EH (cell line): ENCODE results near the gene L1CAM.

Experiments used
- DNase-seq: peaks from one replicate; pipeline ENCODE4 v3.0.0-alpha.2; 2015; ENCODE audit warnings: low read depth

Gene L1CAM

DNA sequence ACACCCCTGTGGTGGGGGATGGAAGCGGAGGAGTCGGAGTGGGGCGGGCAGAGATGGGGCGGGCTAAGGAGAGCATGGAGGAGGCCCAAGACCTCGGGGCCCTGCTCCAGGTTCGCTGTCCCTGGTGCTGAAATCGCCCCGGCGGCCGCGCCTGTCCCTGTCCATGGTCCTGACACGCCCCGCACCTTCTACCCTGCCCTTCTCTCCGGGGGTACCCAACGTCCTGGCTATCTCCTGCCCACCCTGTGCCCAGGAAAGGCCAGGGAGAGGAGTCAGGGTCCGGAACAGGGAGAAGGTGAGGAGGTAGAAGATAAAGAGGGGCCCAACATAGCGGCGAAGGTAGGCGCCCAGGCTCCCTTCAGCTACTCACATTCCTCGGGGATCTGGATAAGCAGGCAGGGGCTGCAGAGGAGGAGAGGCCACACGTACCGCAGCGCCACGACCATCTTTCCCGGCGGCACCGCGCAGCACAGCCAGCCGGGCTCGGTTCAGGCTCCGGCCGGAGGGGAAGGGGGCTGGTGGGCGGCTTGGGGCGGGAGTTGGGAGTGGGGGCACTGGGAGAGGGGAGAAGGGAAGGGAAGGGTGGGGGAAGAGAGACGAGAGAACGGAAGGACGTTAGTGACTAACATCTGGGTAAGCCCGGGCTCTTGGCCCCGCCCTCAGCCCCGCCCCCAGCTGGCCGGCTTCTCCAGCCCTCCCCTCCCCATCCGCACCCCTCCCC lies 10.4 kb downstream of the L1CAM start:
- peak; percentile 47 for DNase-seq

DNA sequence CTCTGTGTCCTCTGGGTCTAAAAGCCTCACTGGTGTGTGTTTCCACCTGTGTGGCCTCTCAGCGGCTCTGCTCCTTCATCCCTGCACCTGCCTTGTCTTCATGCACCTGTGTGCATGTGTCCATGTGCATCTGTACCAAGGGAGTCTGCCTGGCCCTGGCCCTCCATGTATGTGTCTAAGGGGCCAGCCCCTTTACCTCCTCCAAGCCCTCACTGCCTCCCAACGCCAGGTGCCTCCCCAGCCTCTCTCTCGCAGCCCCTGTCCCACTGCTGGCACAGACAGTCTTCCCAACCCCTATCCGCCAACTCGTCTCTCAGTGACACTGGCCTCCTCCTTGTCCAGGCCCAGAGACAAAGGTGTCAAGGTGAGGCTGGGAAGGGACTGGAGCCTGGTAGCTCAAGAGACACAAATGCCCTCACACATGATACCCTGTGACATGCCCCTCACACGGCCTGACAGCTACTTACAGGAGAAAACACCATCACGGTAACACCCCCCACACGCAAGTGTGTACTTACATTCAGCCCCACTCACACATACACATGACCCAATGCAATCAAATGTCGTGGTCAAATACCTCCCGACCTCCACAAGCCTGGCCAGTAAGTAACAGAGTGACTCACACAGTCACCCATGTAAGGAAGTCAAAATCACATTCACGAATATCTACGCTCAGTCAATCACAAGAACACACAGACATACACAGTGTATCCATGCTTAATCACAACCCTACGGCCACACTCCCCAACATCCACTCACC lies 11.4 kb downstream of the L1CAM start:
- DNase-seq = peak; percentile 13

DNA sequence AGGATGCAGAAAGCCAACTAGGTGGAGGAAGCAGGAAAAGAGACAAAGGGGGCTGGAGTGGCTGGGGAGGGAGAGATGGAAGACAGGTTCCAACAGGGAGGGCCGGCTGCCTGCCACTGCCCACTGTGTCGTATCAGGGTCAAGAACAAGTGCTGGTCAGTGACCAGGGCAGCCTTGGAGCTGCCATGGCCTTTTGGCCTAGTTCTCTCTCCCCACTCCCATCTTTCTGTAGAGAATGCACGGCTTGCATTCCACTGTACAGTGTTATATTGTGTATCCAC lies 11.9 kb downstream of the L1CAM start:
- no peak for DNase-seq

DNA sequence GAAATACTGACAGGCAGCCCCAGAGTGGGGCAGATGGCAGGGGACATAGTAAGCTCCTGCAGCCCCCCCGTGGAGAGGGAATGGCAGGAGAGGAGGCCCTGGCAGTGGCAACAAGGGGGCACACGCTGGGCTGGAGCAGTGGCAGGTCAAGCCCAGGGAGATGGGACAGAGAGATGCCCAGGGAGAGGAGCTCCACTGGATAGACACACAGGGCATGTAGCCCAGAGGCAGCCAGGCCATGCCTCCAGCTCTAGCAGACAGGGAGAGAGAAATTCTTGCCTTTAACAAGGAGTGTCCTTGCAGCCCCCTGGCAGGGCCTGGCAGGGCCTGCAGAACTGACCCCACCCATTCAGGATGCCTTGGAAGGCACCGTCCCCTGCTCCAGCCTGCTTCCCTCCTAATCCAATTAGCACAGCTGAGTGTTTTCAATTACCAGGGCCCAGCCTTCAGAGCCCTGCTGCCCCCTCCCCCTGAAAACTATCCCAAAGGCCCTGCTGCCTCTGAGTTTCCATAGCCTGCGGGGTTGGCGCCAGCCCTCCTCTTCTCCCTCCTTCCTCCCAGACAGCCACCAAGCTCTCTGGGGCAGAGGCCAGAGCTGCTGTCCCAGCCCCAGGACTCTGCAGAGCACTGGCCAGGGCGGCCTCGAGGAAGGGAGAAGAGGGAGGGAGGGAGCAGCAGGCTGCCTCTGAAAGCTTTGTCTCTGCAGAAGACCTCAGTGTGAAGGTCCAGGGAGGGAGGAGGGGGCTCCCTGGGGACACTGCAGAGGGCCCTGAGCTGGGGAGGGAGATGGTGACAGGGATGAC lies 12.5 kb downstream of the L1CAM start:
- no peak for DNase-seq

DNA sequence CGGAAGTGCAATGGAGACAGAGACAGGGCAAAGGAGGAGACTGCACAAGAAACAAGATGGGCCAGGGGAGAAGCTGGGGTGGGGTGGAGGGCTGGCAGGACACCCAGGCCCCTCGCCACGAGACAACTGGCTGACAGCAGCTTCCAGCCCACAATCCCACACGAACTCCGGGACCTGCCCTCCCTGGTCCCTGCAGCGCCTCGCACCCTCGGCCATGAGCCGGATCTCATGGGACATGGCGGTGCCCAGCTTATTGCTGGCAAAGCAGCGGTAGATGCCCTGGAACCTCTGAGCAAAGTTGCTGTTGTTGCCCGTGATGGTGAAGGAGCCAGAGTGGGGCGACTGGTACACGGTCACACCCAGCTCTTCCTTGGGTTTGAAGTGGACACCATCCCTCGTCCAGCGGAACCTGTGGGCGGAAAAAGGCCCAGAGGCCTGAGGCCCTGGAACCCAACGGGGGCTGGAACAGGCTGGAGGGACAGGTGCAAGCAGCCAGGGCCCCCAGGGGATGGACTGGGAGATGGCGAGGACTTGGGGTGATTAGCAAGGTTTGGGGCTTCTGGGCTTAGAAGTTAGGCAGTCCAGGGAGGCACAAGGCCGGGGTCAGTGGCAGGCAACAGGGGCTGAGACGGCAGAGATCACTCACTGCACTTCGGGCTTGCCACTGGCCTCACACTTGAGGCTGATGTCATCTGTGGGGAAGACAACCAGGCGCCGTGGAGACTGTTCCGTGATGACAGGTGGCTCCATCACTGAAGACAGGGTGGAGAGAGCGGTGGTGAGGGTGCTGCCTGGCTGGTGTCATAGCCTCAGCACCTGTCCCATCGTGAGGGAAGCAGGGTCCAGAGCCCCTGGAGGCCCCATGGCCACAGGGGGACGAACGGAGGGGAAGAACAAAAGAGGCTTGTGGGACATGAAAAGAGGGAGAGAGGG lies 13.8 kb downstream of the L1CAM start:
- no peak for DNase-seq

DNA sequence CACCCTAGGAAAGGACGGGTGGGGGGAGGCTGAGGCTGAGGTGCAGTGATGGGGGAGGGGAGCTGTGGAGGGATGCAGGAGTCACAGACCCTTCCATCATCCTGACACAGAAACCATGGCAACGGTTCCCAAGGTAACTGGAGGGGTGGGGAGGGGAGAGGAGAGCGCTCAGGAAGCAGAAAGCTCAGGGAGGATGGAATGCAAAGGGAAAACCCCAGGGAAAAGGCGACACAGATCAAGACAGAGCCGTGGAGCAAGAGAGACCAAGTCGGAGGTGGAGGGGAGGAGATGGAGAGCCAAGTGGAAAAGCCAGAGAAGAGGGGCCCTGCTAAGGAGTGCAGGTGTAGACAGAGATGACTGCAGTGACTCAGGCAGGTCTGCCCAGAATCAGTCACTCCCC lies 14.5 kb downstream of the L1CAM start:
- no peak for DNase-seq

DNA sequence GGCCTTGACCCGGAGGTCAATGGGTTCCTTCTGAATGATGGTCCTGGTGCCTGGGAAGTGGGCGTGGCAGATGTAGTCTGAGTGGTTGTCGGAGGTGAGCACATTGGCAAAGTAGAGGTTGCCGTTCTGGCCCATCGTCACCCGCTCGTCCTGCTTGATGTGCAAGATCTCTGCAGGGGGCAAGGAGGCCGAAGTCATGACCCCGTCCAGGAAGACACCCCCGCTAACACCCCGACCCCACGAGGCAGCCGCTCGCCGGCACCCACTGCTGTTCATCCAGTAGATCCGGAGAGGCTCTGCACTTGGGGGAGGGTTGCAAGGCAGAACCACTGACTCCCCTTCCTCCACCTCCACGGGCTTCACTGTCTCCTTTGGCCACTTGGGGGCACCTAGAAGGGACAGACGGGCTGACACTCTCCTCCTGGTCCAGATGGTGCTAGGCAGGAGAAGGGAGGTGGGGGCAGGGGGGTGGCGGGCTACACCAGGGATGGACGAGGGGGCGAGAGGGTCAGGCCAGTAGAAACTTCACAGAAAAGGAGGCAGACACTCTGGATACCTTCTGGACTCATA lies 15.1 kb downstream of the L1CAM start:
- DNase-seq = no peak

DNA sequence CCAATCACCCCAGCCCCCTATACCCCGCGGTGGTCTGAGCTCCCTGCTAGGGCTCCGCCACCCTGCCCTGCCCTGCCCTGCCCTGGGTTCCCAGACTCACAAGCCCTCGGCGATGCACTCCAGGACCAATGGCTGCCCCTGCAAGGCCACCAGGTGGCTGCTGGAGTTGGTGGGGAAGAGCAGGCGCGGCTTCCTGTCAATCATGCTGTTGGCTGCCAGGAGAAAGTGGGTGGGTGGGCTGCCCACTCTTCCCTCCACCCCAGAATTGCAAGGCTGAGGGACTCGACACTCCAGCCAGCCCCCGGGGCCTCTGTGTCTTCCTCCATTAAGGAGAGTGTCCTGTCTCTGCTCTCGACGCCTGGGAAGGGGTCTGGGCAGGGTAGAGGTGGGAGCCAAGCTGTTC lies 15.7 kb downstream of the L1CAM start:
- no peak for DNase-seq

DNA sequence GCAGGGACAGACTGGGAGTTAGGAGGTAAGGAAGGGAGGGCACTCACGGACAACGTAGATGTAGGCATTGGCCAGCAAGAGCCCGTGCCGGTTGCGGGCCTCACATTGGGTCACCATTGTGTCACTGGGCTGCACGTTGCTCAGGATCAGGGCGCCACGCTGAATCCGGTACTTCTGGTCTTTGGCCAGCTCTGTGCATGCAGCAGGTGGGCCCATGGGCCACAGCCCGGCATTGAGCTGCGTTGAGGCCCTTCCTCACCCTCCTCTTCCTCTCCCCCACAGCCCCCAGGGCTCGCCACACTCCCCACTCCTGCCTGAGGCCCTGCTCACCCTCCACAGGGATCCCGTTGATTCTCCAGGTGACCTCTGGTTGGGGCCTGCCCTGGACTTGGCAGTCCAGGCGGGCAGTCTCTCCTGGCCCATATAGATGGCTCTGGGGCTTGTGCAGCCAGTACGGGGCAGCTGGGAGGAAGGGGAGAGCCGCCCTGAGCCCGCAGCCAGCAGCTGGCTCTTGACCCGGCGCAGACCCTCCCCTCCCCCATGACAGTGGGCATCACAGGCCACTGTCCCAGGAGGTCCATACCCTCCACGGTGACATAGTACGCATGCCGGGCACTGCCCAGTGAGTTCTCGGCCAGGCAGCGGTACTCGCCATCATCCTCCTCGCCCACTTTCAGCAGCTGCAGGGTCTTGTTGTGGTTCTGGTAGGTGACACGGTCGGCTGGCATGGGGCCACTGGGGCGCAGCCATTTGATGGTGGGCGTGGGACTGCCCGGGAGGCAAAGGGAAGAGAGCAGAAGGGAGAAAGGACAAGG lies 16.3 kb downstream of the L1CAM start:
- DNase-seq = no peak

DNA sequence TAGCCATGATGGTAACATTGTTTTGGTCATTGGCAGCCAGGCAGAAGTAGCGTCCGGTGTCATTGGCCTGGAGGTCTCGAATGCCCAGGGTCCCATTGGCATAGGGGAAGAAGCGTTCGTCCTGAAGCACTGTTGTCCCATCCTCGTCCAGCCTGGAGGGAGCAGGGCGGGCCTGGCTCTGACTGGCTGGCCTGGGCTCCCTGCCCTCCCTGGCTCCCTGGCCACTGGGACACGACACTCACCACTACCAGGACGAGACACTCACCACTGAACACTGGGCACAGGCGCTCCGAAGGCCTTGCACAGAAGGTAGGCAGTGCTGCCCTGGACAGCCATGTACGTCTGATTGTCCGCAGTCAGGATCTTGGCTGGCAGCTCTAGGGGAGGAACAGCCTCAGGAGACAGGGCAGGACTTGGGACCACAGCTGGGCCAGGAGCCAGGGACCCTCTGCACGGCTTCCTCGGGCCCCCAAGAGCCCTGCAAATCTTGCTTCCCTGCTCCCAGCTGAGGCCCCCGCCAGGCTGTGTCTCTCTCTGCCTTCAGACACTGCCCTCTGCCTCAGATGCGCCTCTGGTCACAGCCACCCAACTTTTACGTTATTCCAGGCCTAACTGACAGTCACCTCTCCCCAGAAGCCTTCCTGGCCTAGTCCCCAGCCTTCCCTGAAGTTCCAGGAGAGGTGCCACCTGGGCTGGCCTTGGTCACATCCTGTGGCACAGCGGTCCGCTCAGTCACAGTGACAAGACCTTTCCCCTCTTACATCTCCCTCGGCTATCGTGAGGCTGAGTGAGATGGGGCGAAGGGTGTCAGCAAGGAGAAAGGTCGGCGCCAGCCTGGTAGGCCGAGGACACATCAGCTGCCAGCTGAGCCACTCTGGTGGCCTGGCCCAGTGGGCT lies 17.1 kb downstream of the L1CAM start:
- DNase-seq = no peak

DNA sequence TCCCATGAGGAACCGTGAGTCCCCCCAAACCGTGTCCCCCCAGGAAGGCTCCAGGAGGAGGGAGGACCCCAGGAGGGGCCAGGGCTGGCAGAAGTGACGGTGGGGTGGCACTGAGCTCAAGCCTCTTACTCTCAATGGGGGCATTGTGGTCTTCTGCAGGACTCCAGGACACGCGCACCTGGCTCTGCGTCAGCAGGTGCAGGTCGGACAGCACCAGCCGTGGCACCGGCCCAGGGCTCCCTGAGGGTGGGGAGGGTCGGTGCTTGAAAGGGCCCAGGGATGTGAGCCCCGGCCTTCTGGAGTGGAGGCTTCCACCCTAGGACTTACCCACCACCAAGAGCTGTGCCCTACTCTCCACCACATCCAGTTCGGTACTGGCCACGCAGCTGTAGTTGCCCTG lies 18.3 kb downstream of the L1CAM start:
- DNase-seq = no peak

DNA sequence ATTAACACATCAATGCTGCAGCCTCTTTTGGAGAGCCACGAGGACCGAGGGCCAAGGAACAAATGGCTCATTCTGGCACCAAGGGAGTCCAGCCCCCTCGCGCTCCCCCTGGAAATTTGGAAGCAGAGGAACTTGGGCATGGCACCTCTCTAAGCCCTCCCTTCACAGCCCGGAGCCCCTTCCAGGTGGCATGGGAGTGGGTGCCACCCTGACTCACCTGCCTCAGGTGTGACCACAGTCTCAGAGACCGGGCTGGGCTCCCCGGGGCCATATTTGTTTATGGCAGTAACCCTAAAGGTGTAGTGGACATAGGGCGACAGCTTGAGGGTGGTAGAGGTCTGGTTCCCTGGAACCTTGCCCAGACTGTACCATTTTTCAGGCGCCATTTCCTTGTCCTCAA lies 18.8 kb downstream of the L1CAM start:
- no peak for DNase-seq

DNA sequence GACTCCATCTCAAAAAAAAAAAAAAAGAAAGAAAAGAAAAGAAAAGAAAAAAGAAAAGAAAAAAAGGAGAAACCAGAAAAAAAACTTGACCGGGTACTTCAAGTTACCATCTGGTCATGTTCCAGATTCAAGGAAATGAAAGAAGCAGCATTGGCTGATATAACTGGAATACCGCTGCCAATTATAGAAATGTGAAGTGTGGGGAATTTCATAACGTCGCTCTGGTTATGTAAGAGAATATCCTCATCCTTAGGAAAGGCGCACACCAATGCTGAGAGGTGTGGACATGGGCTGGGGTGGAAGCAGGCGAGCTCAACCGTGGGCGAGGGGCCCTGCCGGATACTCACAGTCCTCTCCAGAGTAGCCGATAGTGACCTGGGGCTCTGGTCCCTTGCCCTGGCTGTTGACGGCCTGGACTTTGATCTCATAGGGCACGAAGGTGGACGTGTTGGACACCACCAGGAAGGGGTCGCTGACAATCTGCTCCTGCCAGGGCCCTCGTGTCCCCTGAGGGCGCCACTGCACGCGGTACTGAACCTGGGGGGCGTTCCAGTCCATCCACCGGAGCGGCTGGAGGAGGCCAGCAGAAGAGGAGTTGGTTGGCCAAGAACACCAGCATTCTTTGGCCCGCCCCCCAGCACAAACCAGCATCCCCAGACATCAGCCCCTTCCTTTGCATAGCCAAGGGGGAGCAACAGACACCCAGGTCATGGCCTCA lies 19.5 kb downstream of the L1CAM start:
- no peak for DNase-seq

DNA sequence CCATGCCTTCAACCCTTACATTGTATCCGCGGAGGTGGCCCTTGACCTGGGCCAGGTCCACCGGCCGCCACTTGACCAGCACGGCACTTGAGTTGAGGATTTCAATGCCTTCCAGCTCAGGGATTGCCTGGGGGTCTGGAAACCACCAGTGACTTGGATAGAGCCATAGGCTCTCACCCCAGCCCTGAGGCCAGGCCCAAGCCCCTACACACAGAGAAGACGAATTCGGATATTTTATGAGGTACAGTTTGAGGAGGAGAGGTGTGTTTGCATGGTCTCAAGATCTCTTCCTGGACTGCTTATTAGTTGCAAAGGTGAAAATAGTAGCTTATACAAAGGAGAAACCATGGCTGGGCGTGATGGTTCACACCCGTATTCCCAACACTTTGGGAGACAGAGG lies 20.3 kb downstream of the L1CAM start:
- no peak for DNase-seq

DNA sequence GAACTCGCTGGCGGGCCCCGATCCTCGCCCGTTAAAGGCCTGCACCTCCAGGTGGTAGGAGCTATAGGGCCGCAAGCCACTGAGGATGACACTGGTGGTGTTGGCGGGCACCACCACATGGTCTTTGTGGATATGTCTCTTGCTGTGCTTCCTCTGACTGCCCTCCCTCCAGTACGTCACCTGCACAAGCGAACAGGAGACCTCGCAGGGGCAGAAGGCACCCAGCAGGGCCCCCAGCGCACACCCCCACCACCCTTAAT lies 20.7 kb downstream of the L1CAM start:
- DNase-seq = no peak

DNA sequence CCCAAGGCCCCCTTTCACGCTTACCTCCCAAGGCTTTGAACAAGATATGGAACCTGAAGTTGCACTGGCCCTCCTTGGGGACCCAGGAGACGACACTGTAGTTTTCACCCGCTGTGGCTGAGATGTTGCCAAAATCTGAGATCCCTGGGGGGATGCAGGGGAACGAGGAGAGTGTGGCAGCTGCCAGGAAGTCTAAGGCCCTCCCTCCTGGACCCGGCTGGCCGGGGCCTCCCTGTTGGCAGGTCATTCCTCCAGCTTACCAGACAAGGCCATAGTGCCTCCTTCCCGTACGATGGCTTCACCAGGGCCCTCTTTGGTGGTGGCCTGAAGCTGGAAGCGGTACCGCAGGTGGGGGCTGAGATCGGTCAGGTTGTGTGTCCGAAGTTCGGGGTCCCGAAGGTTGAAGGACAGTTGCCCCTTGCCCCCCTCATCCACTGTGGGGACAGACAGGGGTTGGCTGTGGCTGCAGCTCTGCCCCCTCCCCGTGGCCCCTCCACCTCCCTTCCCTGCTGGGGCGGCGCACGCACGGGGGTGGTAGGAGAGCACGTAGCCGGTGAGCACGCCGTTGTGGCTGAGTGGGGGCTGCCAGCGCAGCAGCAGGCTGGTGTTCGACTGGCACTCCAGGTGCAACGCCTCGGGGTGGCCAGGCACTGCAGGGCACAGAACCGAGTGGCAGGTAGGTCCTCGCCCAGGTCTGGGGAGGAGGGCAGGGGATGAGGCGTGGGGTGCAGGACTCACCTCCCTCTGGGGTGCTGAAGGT lies 21.2 kb downstream of the L1CAM start:
- no peak for DNase-seq

DNA sequence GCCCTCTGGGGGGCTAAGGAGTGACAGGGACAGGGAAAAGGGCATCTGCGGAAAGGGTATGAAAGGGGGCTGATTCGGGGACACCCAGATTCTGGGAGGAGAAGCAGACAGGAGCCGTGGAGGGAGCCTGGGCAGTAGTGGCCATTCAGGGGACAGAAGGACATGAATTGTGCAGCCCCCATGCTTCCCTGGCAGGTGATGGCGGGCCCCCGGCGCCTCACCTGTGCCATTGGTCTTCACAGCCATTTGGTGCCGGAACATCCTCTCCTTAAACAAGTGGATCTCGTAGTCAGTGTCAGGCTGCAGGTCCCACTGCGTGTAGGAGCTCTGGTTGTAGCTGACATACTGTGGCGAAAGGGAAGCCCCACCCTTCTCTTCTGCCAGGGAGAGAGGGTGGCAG lies 21.9 kb downstream of the L1CAM start:
- no peak for DNase-seq

DNA sequence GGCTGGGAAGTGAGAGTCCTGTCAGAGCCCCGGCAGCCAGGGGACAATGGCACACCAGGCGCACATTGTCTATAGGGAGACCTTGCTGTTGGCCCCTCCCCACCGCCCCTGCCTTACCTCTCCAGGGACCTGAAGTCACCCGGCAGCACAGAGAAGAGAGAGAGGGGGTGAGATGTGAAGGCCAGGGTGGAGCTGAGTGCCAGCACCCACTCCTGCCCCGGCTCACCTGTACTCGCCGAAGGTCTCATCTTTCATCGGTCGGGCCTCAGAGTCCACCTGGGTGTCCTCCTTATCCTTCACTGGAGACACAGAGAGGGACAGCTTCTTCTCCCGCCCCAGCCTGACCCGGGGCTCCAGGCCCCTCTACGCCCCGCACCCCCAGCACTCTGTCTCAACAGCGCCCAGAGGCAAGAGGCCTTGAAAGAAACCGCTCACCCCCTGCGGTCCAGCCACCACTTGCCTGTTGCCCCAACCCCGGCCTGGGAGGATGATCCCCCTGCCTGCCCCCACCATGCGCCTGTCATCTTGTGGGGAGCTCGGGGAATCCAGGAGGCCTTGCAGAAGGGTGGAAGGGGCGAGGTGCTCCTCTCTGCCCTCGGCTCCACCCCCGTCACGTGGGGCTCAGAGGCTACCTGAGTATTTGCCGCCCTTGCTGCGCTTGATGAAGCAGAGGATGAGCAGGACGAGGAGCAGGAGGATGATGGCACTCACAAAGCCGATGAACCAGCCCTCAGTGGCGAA lies 22.6 kb downstream of the L1CAM start:
- no peak for DNase-seq
